GM12878 (cell line): Measurements from ENCODE around the gene ATP6V0A4. TPM values are rescaled to one million over a fixed set of nuclear protein-coding genes. Genes with fewer than 3 reads are reported as not detected.

Experiments
- CBFB ChIP-seq: IDR thresholded peaks from 2 replicates; pipeline ENCODE4 v1.6.1; 2016; ENCODE audit warnings: antibody characterized with exemption, low read depth
- CREB1 ChIP-seq: IDR thresholded peaks from 2 replicates; pipeline ENCODE4 v1.6.1; 2012; ENCODE audit warnings: low read depth, mild to moderate bottlenecking, inconsistent platforms
- NR2F1 ChIP-seq: fragments of 450-650 bp; conservative IDR thresholded peaks from 2 replicates; pipeline ENCODE4 v1.6.1; 2017; ENCODE audit warnings: mild to moderate bottlenecking
- RELA ChIP-seq: fragments of 450-650 bp; IDR thresholded peaks from 2 replicates; pipeline ENCODE4 v1.8.0; 2014; ENCODE audit warnings: borderline replicate concordance; ENCODE audit not compliant: partially characterized antibody
- TCF3 ChIP-seq: IDR thresholded peaks from 2 replicates; pipeline ENCODE4 v1.6.1; 2012; ENCODE audit warnings: low read depth, mild to moderate bottlenecking, low read length, borderline replicate concordance; ENCODE audit not compliant: insufficient read depth
- polyA plus RNA-seq, 11 experiments: library from polyadenylated mRNA; depleted of rRNA in 4 of 11; unstranded in 6 of 11; stranded (reverse) in 5 of 11; fragments of >200 nt; fragmentation: Nextera tagmentation in 4 of 11; fragmentation: Illumina TruSeq in 1 of 11; extraction: Ambion mirVana in 4 of 11; extraction: Trizol in 1 of 11; gene quantifications; 1 replicate in 1 of 11; 2 replicates in 10 of 11; pipeline versions ENCODE4 v1.2.1 to v1.2.3, GENCODE V29; 2011 to 2016; ENCODE audit warnings: inconsistent platforms in 2 of 11, missing spikeins in 2 of 11, low read depth in 1 of 11
- total RNA-seq, 4 experiments: library from RNA; depleted of rRNA in 3 of 4; stranded (reverse); fragments of >200 nt in 3 of 4; fragmentation: Illumina TruSeq in 1 of 4; extraction: Trizol in 1 of 4; gene quantifications; 2 replicates each; pipeline versions ENCODE4 v1.2.1 to v1.2.3, GENCODE V29; 2013 to 2021
- TF ChIP-seq, protein P1 (sequence below): fragments of 450-650 bp; IDR thresholded peaks from 2 replicates; pipeline ENCODE4 v1.6.1; 2016; ENCODE audit warnings: mild to moderate bottlenecking, moderate library complexity, borderline replicate concordance
- TF ChIP-seq, protein P2 (sequence below): IDR thresholded peaks from 2 replicates; pipeline ENCODE4 v1.6.1; 2012; ENCODE audit warnings: low read depth, low read length, improper control_type of control experiment
- TF ChIP-seq, protein P3 (sequence below): fragments of 450-650 bp; IDR thresholded peaks from 2 replicates; pipeline ENCODE4 v1.6.1; 2017; ENCODE audit warnings: mild to moderate bottlenecking, low read depth, inconsistent platforms; ENCODE audit not compliant: poor library complexity, severe bottlenecking
- TF ChIP-seq, protein P4 (sequence below): fragments of 450-650 bp; formaldehyde crosslinking; IDR thresholded peaks from 2 replicates; pipeline ENCODE4 v1.4.0; 2020; ENCODE audit warnings: mild to moderate bottlenecking, moderate library complexity

The ATP6V0A4 gene
- total and polyA plus RNA-seq, 10 of the 15 experiments (the other 5 are each of a cell fraction or from before 2014, with no cell fraction given) = not detected

DNA sequence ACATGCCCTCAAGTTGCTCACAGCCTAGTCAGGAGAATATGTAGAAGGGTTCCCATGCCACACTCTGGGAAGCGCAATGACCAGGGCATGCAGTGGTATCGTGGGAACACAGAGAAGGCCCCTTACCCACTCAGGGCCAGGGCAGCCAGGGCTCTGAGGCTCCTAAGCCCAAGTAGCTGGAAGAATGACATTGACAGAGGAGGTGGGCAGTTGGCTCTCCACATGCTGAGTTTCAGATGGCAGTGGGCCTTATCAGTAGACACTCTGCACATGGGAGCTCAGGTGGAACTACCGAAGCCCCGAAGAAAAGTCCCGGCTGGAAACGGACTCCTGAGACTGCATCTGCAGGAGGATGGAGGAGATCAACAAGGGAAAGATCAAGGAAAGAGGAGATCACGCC lies 81.1 kb downstream of the ATP6V0A4 start (continued):
- TF ChIP-seq, protein P1, sequence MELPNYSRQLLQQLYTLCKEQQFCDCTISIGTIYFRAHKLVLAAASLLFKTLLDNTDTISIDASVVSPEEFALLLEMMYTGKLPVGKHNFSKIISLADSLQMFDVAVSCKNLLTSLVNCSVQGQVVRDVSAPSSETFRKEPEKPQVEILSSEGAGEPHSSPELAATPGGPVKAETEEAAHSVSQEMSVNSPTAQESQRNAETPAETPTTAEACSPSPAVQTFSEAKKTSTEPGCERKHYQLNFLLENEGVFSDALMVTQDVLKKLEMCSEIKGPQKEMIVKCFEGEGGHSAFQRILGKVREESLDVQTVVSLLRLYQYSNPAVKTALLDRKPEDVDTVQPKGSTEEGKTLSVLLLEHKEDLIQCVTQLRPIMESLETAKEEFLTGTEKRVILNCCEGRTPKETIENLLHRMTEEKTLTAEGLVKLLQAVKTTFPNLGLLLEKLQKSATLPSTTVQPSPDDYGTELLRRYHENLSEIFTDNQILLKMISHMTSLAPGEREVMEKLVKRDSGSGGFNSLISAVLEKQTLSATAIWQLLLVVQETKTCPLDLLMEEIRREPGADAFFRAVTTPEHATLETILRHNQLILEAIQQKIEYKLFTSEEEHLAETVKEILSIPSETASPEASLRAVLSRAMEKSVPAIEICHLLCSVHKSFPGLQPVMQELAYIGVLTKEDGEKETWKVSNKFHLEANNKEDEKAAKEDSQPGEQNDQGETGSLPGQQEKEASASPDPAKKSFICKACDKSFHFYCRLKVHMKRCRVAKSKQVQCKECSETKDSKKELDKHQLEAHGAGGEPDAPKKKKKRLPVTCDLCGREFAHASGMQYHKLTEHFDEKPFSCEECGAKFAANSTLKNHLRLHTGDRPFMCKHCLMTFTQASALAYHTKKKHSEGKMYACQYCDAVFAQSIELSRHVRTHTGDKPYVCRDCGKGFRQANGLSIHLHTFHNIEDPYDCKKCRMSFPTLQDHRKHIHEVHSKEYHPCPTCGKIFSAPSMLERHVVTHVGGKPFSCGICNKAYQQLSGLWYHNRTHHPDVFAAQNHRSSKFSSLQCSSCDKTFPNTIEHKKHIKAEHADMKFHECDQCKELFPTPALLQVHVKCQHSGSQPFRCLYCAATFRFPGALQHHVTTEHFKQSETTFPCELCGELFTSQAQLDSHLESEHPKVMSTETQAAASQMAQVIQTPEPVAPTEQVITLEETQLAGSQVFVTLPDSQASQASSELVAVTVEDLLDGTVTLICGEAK = no peak
- no peak for TF ChIP-seq NR2F1
- TF ChIP-seq CBFB = no peak
- TF ChIP-seq, protein P2, sequence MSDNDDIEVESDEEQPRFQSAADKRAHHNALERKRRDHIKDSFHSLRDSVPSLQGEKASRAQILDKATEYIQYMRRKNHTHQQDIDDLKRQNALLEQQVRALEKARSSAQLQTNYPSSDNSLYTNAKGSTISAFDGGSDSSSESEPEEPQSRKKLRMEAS = no peak
- TF ChIP-seq TCF3 = no peak
- TF ChIP-seq, protein P3, sequence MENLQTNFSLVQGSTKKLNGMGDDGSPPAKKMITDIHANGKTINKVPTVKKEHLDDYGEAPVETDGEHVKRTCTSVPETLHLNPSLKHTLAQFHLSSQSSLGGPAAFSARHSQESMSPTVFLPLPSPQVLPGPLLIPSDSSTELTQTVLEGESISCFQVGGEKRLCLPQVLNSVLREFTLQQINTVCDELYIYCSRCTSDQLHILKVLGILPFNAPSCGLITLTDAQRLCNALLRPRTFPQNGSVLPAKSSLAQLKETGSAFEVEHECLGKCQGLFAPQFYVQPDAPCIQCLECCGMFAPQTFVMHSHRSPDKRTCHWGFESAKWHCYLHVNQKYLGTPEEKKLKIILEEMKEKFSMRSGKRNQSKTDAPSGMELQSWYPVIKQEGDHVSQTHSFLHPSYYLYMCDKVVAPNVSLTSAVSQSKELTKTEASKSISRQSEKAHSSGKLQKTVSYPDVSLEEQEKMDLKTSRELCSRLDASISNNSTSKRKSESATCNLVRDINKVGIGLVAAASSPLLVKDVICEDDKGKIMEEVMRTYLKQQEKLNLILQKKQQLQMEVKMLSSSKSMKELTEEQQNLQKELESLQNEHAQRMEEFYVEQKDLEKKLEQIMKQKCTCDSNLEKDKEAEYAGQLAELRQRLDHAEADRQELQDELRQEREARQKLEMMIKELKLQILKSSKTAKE = no peak
- no peak for TF ChIP-seq CREB1
- TF ChIP-seq RELA = no peak
- TF ChIP-seq, protein P4, sequence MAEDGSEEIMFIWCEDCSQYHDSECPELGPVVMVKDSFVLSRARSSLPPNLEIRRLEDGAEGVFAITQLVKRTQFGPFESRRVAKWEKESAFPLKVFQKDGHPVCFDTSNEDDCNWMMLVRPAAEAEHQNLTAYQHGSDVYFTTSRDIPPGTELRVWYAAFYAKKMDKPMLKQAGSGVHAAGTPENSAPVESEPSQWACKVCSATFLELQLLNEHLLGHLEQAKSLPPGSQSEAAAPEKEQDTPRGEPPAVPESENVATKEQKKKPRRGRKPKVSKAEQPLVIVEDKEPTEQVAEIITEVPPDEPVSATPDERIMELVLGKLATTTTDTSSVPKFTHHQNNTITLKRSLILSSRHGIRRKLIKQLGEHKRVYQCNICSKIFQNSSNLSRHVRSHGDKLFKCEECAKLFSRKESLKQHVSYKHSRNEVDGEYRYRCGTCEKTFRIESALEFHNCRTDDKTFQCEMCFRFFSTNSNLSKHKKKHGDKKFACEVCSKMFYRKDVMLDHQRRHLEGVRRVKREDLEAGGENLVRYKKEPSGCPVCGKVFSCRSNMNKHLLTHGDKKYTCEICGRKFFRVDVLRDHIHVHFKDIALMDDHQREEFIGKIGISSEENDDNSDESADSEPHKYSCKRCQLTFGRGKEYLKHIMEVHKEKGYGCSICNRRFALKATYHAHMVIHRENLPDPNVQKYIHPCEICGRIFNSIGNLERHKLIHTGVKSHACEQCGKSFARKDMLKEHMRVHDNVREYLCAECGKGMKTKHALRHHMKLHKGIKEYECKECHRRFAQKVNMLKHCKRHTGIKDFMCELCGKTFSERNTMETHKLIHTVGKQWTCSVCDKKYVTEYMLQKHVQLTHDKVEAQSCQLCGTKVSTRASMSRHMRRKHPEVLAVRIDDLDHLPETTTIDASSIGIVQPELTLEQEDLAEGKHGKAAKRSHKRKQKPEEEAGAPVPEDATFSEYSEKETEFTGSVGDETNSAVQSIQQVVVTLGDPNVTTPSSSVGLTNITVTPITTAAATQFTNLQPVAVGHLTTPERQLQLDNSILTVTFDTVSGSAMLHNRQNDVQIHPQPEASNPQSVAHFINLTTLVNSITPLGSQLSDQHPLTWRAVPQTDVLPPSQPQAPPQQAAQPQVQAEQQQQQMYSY = no peak
